Esophagus squamous epithelium (tissue), 5 donors: ENCODE results near the gene CHD6. TPM values are rescaled to one million over a fixed set of nuclear protein-coding genes. Genes with fewer than 3 reads are reported as not detected.

Experiments
- DNase-seq: peaks from one replicate; lab custom pipeline; 2025; lab: John Stamatoyannopoulos, UW
- H3K27ac ChIP-seq, 4 donors: fragments of 200-600 bp; sonication (generic); one replicate each; pipeline ENCODE4 v1.5.1; 2016 to 2019; ENCODE audit warnings: mild to moderate bottlenecking in 1 of 4
- H3K27me3 ChIP-seq, 4 donors: fragments of 200-600 bp; sonication (generic); 1 replicate in 3 of 4; 2 replicates in 1 of 4; pipeline versions ENCODE4 v1.5.1 to v1.6.0; 2017 to 2021; ENCODE audit warnings: antibody characterized with exemption in 1 of 4
- H3K36me3 ChIP-seq, 3 donors: fragments of 200-600 bp; sonication (generic); one replicate each; pipeline ENCODE4 v1.5.1; 2016 to 2019
- H3K4me1 ChIP-seq, 3 donors: fragments of 200-600 bp; sonication (generic); one replicate each; pipeline ENCODE4 v1.5.1; 2017 to 2019
- H3K4me3 ChIP-seq, 4 donors: fragments of 200-600 bp; sonication (generic); 1 replicate in 3 of 4; 2 replicates in 1 of 4; pipeline ENCODE4 v1.5.1; 2016 to 2019; ENCODE audit warnings: mild to moderate bottlenecking in 2 of 4, moderate library complexity in 1 of 4
- H3K9me3 ChIP-seq, 3 donors: fragments of 200-600 bp; sonication (generic); one replicate each; pipeline ENCODE4 v1.5.1; 2016 to 2019
- POLR2A ChIP-seq, 4 donors: fragments of 450-650 bp; IDR thresholded peaks; one replicate each; pipeline ENCODE4 v1.6.1; 2017; ENCODE audit warnings: antibody characterized with exemption in 4 of 4, mild to moderate bottlenecking in 4 of 4, moderate library complexity in 3 of 4
- WGBS, 2 donors: methylation state at CpG; one replicate each; pipeline ENCODE4 v1.1.5; 2018; 5-methylcytosine and 5-hydroxymethylcytosine counted together
- intact Hi-C: fragments of 100-400 bp; cut with DNase I; formaldehyde crosslinking; loops from one replicate; pipeline ENCODE4 v1.15.0; 2022
- total RNA-seq, 4 donors: library from RNA; depleted of rRNA; stranded (reverse); fragments of >200 nt; gene quantifications; one replicate each; pipeline ENCODE4 v1.1.0, GENCODE V29; 2016
- TF ChIP-seq, protein P1 (sequence below), 6 experiments: fragments of 450-650 bp in 4 of 6; fragments of 200-600 bp in 2 of 6; sonication (generic) in 2 of 6; IDR thresholded peaks; one replicate each; pipeline ENCODE4 v1.5.1; 2016 to 2019; ENCODE audit warnings: antibody characterized with exemption in 6 of 6, mild to moderate bottlenecking in 4 of 6, moderate library complexity in 4 of 6
- donor health status: DM: yes; HTN: yes; CAD: no.

The CHD6 gene
- total RNA-seq, 4 donors from 2014 or later: 11.8 to 29.9 (median 17.6) TPM

GRCh38 chr20:41467220-41467619, 151.0 kb downstream of the CHD6 start:
- WGBS, 2 donors: 30 to 53% methylated on average over 3 of the region's 3 CpGs
- Histone ChIP-seq H3K27ac (no peak overlapping the region), H3K27me3 (no peaks in the 10 kb centered on the region), H3K4me3 (no peak overlapping the region), H3K9me3 (peaks cover 0 to 4% (median 0%) of the 10 kb centered on the region in 3 donors), H3K4me1 (peaks cover 0 to 9% (median 0%) of the 10 kb centered on the region in 3 donors), H3K36me3 (peaks cover 0 to 94% (median 0%) of the 10 kb centered on the region in 3 donors)
- DNase-seq: no peak
- intact Hi-C loops: no loop called here
- no peak for TF ChIP-seq POLR2A (IDR thresholded peaks at IDR 0.05)
- TF ChIP-seq, protein P1, sequence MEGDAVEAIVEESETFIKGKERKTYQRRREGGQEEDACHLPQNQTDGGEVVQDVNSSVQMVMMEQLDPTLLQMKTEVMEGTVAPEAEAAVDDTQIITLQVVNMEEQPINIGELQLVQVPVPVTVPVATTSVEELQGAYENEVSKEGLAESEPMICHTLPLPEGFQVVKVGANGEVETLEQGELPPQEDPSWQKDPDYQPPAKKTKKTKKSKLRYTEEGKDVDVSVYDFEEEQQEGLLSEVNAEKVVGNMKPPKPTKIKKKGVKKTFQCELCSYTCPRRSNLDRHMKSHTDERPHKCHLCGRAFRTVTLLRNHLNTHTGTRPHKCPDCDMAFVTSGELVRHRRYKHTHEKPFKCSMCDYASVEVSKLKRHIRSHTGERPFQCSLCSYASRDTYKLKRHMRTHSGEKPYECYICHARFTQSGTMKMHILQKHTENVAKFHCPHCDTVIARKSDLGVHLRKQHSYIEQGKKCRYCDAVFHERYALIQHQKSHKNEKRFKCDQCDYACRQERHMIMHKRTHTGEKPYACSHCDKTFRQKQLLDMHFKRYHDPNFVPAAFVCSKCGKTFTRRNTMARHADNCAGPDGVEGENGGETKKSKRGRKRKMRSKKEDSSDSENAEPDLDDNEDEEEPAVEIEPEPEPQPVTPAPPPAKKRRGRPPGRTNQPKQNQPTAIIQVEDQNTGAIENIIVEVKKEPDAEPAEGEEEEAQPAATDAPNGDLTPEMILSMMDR (IDR thresholded peaks at IDR 0.05): no peak

DNA sequence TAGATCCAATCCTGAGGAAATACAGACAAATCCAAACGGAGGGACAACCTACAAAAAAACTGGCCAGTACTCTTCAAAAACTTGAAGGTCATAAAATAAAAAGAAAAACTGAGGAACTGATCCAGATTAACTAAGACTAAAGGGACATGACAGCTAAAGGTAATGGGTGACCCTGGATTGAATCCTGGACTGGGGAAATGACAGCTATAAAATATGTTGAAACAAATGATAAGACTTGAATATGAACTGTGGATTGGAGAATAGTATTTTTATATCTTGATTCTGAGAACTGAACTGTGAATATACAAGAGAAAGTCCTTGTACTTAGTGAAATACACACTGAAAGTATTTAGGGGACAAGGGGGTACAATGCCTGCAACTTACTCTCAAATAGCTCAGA, 154.6 kb downstream of the CHD6 start:
- 95 to 100% methylated on average over 1 of the region's 1 CpG for WGBS, 2 donors
- TF ChIP-seq POLR2A (IDR thresholded peaks at IDR 0.05): no peak
- TF ChIP-seq, protein P1 (IDR thresholded peaks at IDR 0.05): no peak
- no peak overlapping the region for H3K27ac ChIP-seq
- no peak for DNase-seq
- intact Hi-C loops: no loop called here
- H3K36me3 ChIP-seq: peaks cover 0 to 79% (median 0%) of the 10 kb centered on the region in 3 donors
- peaks cover 0 to 3% (median 0%) of the 10 kb centered on the region in 3 donors for H3K4me1 ChIP-seq
- H3K9me3 ChIP-seq: peaks cover 0 to 4% (median 0%) of the 10 kb centered on the region in 3 donors
- H3K27me3 ChIP-seq: no peaks in the 10 kb centered on the region
- H3K4me3 ChIP-seq: no peak overlapping the region

DNA sequence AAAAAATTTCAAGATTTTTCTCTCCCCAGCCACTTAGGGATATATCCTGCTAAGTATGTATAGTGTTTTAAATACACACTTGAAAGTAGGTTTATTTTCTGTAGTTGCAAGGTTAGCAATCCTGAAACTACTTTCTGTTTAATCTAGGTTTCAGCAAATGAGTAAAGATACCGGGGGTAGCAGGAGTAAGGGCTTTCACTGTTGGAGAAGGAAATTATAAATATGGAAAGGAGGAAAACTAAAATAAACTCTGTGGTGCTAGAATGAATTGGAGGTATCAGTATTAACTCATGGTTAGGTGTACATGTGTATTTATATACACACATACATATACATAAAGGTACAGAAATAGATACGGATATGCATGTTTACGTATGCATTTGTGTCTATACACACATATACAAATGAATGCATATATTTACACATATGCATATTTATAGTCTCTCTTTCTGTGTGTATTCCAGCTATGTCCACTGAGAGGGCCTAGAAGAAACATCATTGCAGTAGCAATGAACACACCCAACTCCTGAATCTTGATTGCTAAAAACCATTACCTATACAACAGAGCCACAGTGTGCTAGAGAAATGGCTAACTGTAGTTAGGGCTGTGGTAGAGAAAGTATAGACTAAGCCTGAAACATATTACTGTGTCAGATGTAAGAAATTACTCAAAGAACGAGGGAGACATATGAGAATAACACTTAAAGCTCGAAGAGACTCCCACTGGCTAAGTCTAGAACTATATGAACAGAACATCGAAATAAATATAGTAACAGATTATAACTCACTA, 155.6 kb downstream of the CHD6 start:
- H3K27me3 ChIP-seq: no peaks in the 10 kb centered on the region
- H3K27ac ChIP-seq: no peak overlapping the region
- no peak for DNase-seq
- H3K9me3 ChIP-seq: peaks cover 0 to 4% (median 0%) of the 10 kb centered on the region in 3 donors
- no peaks in the 10 kb centered on the region for H3K4me1 ChIP-seq
- 69 to 87% methylated on average over 6 of the region's 6 CpGs for WGBS, 2 donors
- H3K36me3 ChIP-seq: peaks cover 0 to 81% (median 0%) of the 10 kb centered on the region in 3 donors
- TF ChIP-seq, protein P1 (IDR thresholded peaks at IDR 0.05): no peak
- TF ChIP-seq POLR2A (IDR thresholded peaks at IDR 0.05): no peak
- intact Hi-C loops: no loop called here
- no peak overlapping the region for H3K4me3 ChIP-seq

DNA sequence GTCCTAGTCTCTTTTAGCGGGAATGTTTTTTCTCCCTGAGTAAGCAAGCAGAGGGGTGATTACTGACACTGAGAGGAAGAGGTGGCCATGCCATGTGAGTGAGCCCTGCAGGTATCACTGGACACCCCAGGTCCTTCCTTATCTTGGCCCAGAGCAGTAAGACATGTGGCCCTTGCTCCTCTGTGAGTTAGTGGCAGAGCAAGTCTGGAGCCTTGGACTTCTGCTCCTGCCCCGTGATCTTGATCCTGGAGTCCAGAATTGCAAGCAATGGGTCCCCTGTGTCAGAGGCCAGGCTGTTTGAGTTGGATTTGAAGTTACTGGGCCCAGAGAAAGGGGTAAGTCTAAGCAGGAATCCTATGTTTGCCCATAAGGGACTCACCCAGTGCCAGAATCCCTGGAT, 159.4 kb downstream of the CHD6 start:
- Histone ChIP-seq H3K9me3 (no peaks in the 10 kb centered on the region), H3K4me1 (no peaks in the 10 kb centered on the region), H3K4me3 (no peak overlapping the region), H3K27ac (no peak overlapping the region), H3K36me3 (peaks cover 0 to 84% (median 13%) of the 10 kb centered on the region in 3 donors), H3K27me3 (no peaks in the 10 kb centered on the region)
- WGBS, 2 donors: 91 to 96% methylated on average over 1 to 2 of the region's 2 CpGs
- no peak for TF ChIP-seq POLR2A (IDR thresholded peaks at IDR 0.05)
- TF ChIP-seq, protein P1 (IDR thresholded peaks at IDR 0.05): no peak
- intact Hi-C loops: no loop called here
- DNase-seq: no peak

DNA sequence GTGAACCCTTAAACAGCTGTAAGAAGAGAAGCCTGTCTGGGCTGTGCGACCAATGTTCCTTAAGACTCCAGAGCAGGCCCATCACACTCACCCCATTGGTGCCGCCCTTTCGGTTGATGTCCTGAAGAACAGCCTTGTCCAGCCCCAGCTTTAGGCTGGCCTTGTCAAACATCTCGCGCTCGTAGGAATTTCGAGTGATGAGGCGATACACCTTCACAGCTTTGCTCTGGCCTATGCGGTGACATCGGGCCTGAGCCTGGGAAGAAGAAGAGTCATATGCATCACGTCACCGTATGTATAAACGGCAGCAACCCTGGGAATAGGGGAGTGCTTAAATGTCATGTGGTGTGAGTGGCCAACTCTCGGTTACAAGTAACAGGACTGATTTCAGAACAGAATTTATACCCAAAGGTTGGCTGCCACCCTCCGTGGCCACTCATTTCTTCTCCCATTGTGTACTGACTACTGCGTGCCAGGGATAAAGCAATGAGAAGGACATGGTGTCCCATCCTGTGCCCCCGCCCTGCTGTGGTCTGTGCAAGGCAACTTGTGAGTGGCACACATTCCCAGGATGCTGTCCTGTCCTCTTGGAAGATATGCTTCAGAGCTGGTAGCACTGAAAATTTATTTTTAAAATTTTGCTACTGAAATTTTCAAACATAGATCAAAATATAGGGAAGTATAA, 160.9 kb downstream of the CHD6 start:
- Histone ChIP-seq H3K9me3 (no peaks in the 10 kb centered on the region), H3K27ac (no peak overlapping the region), H3K36me3 (peaks cover 9 to 85% (median 15%) of the 10 kb centered on the region in 3 donors), H3K4me3 (no peak overlapping the region), H3K27me3 (no peaks in the 10 kb centered on the region), H3K4me1 (no peaks in the 10 kb centered on the region)
- 96 to 97% methylated on average over 16 to 17 of the region's 17 CpGs for WGBS, 2 donors
- no peak for DNase-seq
- TF ChIP-seq POLR2A (IDR thresholded peaks at IDR 0.05): no peak
- intact Hi-C loops: no loop called here
